HEK293 (cell line): ENCODE results near the gene PLK3.

Experiments used
- BCL11A ChIP-seq: fragments of 450-650 bp; formaldehyde crosslinking; IDR thresholded peaks from 2 replicates; pipeline ENCODE4 v1.5.1; 2016; ENCODE audit warnings: low read depth, missing biosample characterization, missing genetic modification characterization
- CTCF ChIP-seq: fragments of 450-650 bp; formaldehyde crosslinking; IDR thresholded peaks from 2 replicates; pipeline ENCODE4 v1.5.1; 2016; ENCODE audit warnings: missing biosample characterization, missing genetic modification characterization
- YY1 ChIP-seq: fragments of 450-650 bp; formaldehyde crosslinking; IDR thresholded peaks from 2 replicates; pipeline ENCODE4 v1.5.1; 2018; ENCODE audit warnings: missing biosample characterization, missing genetic modification characterization
- ZBTB8A ChIP-seq: fragments of 450-650 bp; formaldehyde crosslinking; IDR thresholded peaks from 2 replicates; pipeline ENCODE4 v1.5.1; 2016; ENCODE audit warnings: missing biosample characterization, missing genetic modification characterization
- ZFP69B ChIP-seq: fragments of 450-650 bp; formaldehyde crosslinking; IDR thresholded peaks from 2 replicates; pipeline ENCODE4 v1.5.1; 2016; ENCODE audit warnings: missing biosample characterization, missing genetic modification characterization
- ZNF274 ChIP-seq, 2 experiments: fragments of 200-500 bp in 1 of 2; fragments of 450-650 bp in 1 of 2; sonication (Bioruptor generic) in 1 of 2; formaldehyde crosslinking in 1 of 2; IDR thresholded peaks; 2 replicates each; pipeline versions ENCODE4 v1.5.1 to v1.6.1; 2014 to 2016; ENCODE audit warnings: borderline replicate concordance in 1 of 2, inconsistent platforms in 1 of 2, low read length in 1 of 2, missing biosample characterization in 1 of 2, missing genetic modification characterization in 1 of 2
- ZNF558 ChIP-seq: fragments of 450-650 bp; formaldehyde crosslinking; IDR thresholded peaks from 2 replicates; pipeline ENCODE4 v1.5.1; 2016; ENCODE audit warnings: missing biosample characterization, missing genetic modification characterization
- ZNF639 ChIP-seq: fragments of 450-650 bp; formaldehyde crosslinking; IDR thresholded peaks from 2 replicates; pipeline ENCODE4 v1.5.1; 2016; ENCODE audit warnings: missing biosample characterization, missing genetic modification characterization

GRCh38 chr1:44787506-44787905 lies 12.7 kb upstream of the PLK3 start:
- TF ChIP-seq CTCF (tag by site-specific recombination) (no peak), ZFP69B (no peak), ZNF274 (IDR thresholded peaks at IDR 0.05; ENCODE audit: low read length) (no peak), ZNF274 (tag by site-specific recombination; IDR thresholded peaks at IDR 0.05; ENCODE audit: borderline replicate concordance) (no peak), ZNF639 (tag by site-specific recombination) (no peak), YY1 (tag by site-specific recombination) (no peak), BCL11A (tag by site-specific recombination) (no peak), ZBTB8A (no peak), ZNF558 (tag by site-specific recombination) (no peak)
